HG02642 (cell line): Measurements from ENCODE around the gene DCDC1.

ENCODE experiments used
- ATAC-seq: cut with Tn5 transposase; IDR thresholded peaks from one replicate; pipeline ENCODE4 v1.9.1; 2021; ENCODE audit warnings: mild to moderate bottlenecking; ENCODE audit not compliant: unreplicated experiment, poor library complexity

The DCDC1 gene

DNA sequence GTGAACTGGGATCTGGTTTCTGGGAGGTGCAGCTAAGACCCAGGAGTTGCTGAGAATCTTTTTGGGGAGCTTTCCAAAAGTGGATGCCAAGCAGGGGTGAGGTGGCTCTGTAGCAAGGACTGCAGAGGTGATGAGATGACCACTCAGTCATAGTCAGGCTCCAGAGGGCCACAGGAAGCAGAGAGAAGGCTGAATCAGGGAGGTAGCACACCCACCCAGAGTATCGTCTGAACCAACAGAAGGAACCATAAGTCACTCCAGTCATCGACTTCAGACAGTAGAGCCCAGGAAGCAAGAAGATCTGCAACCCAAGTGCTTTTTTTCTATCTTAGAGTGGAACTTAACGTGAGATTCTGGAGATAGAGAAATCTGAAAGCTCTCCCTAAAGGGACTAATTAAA is 447.7 kb downstream of the DCDC1 start:
- ATAC-seq, result no peak

DNA sequence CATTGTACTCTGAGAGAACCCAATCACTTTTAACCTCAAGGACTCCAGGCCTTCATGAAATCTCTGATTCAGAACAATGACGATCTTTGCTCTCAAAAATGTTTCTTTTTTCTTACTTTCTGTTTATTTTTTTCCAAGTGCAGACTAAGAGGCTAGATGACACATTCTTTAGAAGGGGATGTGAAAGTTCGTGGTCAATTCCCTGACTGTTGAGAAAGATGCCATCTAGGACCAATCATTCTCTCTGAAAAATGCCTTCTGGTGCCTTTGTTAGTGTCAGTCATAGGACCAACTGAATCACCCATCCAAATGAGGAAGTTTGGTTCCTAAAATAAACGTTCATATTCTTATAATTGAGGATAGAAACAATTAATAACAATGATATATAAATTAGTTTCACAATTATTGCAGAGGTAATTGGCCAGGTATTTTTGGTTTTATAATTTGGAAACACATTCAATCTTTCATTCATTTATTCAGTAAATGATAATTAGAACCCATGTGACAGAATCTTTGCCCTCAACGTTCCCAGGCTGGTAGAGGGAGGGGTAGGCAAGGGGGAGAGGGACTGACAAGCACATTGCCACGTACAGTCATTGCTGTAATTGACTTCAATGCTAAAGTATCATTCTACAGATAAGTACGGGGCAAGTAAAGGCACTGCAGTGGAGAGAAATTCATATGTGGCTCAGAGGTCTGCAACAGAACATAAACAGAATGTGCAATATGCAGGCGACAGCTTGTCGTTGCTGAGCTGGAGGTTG is 450.0 kb downstream of the DCDC1 start:
- ATAC-seq, result no peak

DNA sequence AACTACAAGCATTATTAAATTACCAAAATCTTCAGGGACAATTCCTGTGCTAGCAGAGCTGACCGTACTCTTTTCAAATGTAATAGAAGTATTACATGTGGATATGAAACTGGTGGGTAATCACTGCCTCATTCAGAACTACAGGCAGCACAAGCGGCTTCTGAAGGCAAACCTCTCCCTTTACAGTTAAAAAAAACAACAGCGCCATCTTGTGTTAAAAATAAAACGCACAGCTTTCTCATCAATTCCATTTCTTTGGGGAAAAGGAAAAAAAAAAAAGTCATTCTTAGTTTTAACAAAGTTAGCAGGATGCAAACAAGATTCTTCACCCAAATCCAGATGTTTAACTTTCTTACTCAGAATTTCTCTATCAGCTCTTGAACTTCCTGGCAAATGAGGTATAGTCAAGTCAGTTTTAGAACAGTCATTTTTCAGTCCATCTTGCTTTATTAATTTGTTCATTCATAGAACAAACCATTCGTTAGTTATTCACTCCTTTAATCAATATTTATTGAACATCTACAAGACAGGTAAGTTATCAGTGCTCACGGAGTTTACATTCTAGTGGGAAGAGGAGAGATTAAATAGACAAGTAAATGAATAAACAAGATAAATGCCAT is 451.6 kb downstream of the DCDC1 start:
- peak; percentile 74 for ATAC-seq

DNA sequence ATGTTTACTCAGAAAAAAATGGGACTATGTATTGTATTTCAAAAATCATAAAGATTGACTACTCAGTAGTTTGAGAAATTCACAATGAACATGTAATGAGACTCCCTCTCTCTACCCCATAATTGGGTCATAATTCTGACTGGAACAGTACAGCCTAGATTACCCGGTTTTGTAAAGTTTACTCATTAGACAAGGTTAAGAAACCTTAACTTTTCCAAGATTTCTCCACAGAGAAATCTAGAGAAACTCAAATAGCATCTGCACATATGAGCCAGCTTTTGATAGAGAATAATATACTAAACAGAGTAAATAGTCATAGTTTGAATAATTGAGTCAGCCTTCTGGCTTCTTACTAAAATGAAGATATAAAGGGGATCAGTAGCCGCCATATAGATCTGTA is 452.3 kb downstream of the DCDC1 start:
- ATAC-seq, result no peak

DNA sequence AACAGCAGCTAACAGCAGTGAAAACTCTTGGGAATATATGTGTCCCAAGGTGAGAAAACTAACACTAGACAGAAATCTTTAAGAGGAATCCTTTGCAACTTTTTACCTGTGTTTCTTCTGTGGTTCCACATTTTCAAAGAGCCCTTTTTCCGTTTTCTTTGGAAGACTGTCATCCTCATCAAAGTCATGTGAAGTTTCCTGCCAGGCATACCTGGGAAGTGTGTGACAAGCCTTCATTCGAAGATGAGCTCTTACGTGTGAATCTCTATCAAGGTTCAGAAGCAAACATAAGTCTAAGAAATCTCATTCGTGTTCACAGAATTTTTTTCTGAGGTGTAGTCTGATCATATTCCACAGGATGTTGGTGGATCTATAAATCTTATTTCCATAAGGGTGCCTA is 452.8 kb downstream of the DCDC1 start:
- ATAC-seq, result no peak

DNA sequence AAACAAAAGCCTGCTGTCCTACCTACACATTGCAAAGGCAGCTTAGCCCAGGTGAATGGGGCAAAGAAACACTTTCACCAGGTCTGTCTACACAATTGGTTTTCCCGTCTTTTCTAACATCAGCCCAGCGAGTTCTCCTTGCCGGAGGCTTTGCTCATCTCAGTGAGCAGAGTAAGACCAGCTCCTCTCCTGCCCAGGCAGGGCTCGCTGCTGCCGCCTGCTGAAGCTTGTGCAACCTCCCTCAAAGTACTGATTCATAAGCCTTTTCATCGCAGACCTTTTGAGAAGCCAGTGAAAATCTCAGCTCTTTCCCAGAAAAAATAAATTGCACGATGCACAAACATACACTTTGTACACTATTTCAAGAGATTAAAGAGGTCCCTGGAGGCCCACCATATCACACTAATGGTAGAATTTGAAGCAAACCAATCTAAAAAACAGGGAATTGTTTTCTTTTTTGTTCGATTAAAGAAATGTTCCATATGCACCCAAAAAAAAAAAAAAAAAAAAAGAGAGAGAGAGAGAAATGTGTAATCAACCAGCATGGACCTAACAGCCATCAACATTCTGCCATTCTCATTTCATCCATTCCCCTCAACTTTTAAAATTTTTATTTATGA is 455.3 kb downstream of the DCDC1 start:
- ATAC-seq, result peak; percentile 78

DNA sequence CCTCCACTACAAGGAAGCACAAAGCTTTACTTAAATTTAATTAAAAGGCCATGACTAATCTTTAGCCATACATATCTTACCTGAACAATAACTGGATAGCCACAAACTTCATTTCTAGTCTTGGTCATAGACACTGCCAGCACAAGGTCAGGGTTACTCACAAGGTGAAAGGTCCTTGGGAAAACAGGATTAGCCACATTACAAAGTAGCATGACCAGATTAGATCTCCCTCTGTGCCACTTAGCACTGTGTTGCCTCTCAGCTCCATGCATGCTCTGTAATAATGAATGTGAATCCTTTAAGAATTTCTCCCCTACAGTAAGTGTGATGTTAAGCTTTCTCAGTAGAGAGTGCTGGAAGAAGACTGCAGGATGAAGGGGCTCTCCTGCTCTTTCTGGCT is 458.3 kb downstream of the DCDC1 start:
- ATAC-seq, result no peak

DNA sequence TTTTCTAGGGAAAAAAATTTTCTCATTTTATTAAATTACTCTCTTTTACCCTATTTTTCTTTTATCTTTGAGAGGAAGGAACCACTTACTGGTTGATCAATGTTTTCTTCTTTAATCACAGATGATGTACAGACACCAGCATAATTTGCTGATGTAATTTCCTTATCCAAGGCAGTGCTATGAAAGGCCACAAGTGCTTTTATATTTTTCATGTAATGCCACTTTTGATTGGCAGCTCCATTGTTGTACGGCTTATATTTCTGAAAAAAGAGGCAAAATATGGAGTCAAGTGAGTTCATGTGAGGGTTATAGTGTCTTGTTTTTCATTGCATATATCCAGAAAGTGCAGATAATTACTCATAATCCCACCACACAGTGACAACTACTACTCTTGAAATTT is 460.7 kb downstream of the DCDC1 start:
- no peak for ATAC-seq

DNA sequence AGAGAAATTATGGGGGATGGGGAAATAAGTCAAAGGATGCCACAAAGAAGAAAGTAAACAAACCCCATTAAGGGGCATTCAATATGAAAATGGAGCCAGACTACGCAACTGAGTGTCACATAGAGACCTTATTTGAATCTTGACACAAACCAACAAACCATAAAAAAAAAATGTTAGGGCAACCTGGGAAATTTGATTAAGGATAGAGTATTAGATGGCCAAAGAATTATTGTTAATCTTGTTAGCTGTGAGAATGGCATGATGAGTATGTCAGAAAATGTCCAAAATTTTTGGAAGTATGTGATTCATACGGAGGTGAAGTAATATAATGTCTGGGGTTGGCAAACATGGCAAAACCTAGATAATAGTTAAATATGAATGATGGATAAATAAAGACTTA is 461.3 kb downstream of the DCDC1 start:
- ATAC-seq, result no peak

DNA sequence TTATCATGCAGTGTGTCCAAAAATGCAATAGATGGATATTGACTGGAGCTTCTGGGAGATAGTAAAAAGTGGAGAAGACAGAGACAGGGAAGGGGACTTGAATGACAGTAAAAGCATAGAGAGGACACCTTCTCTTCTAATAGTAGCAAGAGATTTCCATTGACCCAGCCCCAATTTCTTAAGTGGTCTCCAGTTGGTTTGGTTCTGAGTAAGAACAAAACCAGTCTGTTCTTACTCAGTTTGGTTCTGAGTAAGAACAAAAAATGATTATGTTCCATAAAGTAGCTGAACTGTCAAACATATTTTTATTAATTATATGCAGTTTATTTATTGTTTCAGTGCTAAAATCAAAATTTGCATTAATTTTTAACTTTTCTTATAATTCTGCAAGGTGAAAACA is 466.6 kb downstream of the DCDC1 start:
- ATAC-seq, result no peak

DNA sequence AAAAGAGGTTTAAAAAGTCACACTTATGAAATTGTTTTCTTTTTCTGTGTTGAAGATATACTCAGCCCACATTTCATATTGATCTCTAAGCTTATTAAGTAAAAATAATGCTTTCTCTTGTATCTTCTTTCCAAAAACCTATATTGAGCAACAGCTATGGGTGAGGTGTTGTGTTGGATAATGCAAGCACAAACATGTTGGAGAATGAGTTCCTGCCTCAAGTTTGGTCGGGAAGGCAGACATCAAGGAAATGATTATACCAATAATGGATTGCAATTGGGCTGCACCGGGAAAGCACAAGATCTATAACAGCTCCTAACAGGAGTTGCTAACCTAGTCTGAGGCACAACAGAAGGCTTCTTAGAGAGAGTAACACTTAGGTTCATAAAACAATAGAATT is 474.5 kb downstream of the DCDC1 start:
- ATAC-seq, result no peak

DNA sequence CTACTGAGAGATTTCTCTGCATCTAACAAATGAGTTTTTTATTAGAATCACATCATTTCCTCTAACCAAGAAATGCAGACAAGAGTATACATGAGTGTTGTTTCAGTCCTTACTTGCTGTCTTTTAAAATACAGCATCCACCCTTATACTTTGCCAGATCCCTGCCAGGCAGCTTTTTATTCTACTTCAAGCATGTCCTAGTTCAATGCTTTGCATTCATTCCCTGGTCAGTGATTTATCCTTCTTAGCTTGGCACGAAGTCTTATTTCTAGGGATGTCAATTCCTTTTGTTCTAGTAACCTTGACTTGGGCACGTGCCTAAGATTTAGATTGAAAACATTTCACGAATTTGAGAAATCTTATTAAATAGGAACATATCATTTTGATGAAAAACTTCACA is 476.2 kb downstream of the DCDC1 start:
- ATAC-seq, result no peak

DNA sequence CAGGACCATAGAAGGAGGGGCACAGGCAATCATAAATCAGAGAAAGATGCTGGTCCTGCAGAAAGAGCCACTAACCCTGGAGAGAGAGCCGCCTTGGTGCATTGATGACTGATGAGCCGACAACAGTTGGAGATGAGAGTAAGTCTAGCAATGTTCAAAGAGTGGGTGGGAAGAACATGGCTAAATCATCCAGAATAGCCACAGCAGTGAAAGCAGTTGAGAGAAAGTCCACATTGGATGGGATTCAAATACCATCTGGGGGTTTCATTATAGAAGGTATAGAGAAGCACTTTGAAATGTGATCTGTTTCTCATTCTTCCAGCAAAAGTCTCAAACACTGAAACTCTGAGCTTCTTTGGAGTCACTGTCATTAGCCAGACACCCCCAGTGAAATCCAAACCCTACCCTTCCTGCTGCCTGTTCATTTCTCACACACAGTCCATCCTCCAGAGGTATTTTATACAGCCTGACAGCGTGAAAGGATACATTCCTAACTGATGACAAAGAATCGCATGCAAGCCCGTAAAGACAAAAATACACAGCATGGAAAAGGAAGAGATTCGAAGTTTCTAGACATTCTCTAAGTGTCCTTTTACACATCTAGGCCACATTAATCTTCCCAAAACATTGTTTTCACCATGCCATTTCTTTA is 480.3 kb downstream of the DCDC1 start:
- no peak for ATAC-seq

DNA sequence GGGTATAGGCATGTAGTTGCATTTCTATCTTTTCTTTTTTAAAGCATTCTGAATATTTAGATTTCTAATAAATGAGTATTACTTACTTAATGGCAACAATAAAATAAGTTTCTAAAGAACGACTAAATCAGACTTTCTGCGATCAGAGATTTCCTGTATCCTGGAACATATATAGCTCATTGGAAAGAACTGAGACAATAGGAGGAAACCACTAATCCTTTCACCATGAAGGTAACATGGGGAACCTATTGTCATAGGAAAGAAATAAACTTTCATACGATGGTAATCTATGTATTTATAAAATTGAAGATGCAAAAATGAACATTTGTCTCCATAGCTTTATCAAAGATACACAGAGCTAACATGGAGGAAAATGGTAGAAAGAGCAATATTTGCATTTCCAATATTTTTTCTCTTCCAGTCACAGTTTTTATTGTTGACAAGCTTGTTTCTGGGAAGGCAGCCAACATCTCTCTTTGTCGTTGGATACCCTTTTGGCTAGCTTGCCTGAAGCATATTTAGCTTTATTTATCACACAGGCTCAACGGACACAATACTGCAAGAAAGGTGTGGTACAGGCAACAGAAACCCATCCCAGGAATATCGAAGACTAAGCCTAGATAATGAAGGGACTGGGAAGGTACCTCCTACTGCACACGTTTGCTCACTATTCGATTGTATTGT is 490.1 kb downstream of the DCDC1 start:
- ATAC-seq, result no peak

DNA sequence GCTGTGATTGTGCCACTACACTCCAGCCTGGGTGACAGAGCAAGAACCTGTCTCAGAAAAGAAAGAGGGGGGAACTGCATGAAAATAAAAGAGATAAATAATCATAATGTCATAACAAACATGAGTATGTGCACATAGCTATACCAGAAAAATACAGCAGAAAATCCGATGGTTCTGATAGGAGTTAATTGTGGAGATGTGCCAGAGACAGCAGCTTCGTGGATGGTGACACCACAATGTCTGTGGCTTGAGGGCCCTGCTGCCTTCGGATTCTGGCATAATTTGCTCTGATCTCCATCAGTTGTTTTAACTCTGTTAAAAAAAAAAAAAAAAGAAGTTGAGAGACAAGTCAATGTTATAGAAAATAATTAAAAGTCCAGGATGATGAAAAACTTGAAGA is 491.1 kb downstream of the DCDC1 start:
- no peak for ATAC-seq

DNA sequence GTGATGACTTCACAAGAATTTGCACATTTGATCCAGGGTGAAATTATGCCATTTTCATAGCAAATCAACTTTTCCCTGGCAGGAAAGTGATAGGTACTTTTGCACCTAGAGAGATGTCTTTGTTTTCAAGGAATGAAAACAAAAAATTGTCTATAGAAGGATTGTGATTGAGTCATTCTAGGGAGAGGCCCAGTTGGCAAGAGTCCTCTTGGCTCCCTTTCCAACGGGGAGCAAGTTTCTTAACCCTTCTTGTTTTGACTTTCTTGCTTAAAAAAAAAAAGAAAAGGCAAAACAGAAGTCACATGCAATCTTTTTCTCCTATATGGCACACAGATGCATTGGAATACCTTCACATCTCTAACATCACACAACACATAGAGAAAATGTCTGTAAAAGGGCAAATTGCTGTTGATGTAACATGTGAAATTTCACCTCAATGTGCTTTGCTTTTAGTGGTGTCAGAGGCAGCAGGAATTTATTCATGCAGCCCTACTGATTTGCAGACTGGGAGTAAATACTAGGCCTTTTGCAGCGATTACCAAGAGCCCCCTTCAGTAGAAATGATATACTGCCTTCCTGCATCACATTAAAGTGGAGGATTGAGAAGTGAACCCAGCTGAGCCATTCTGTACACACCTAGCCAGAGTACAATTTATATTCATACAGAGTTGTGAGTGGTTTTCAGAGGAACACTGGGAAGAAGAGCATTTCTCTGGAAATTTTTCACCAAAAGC is 492.7 kb downstream of the DCDC1 start:
- ATAC-seq, result no peak

DNA sequence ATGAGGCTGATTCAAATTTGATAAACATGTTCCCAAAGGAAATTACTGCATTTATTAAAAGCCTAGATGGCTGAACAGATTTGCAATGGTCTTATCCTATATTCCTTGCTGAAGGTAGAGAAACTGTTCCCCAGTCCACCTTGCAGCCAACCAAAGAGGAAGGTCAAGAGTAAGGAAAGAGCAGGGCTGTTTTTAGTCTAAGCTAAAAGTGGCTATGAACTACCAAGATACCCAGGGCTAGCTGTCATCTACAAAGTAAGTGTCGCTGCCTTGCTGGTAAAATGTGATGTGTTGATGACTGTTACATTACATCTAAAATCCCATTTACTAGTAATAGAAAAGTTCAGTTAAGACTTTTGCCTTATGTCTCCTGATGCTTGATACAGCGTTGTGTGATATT is 493.3 kb downstream of the DCDC1 start:
- no peak for ATAC-seq

DNA sequence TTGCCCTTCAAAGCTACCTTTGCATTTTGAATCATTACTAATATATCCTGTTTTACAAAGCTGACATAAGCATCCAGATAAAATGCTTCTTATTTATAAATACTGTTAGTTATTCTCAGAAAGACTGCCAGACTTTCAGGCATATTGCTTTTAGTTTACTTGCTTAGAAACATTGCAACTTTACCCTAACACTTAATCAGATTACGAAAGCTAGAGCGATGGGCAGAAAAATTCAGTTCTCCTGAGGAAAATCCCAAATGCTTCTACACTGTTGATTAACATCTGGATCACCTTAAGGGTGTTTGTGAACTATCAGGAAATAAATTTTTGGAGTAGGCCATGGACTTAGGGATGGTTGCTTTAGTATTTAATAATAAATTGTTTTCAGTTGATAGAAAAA is 493.7 kb downstream of the DCDC1 start:
- no peak for ATAC-seq

DNA sequence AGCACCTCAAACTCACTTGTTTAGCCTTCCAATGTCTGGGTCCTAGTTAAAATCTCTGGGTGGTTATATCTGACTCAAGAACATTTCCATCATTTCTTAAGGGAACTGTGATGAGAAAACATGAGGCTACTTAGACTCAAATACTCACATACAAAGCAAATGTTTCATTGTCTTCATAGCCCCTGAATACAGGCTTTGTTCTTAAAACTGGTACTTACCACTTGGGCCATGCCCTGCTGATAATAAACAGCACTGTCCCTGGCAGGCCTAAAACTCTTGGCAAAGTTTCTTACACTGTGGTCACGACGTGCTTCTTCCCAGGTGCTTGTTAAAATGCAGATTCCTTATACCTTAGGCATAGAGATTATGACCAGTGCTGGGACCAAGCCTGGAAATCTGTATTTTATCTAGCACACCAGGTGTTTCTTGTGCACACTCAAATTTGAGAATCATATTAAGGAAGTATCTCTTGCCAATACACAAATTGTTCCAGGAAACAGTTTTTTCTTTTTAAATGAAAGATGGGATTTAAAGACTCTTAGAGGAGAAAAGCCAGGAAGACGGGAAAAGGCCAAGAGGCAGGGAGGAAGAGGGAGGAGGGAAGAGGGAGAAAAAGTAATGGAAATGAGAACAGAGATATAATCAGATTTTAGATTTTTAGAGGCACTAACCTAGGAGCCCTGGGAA is 495.5 kb downstream of the DCDC1 start:
- ATAC-seq, result no peak
